WI38 (cell line): ENCODE data around the gene CCBE1.

Experiments used
- H3K4me3 ChIP-seq: 2 replicates; pipeline ENCODE4 v1.5.1; 2011; ENCODE audit warnings: low read depth, mild to moderate bottlenecking, control low read depth, low read length
- TF ChIP-seq, protein P1 (sequence below): IDR thresholded peaks from 2 replicates; pipeline ENCODE4 v1.5.1; 2012; ENCODE audit warnings: low read depth, mild to moderate bottlenecking, control low read depth, low read length

The CCBE1 gene

DNA sequence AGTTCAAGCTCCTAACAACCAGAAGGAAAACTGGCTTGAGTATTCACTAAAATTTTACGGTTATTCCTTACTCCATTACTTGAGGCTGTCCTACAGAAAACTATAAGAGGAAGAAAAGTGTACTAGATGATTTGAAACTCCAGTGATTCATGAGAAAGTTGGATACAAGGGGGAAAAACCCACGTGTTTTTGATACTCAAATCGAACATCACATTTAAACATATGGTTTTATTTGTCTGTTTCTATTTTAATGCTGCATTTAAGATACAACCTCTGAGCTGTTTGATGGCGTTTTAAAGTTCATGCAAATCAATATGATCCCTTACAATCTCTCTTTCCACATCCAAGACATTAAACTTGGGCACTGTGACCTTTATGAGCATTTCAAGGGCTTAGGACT, 213.1 kb downstream of the CCBE1 start:
- no peak overlapping the region for H3K4me3 ChIP-seq
- TF ChIP-seq, protein P1, sequence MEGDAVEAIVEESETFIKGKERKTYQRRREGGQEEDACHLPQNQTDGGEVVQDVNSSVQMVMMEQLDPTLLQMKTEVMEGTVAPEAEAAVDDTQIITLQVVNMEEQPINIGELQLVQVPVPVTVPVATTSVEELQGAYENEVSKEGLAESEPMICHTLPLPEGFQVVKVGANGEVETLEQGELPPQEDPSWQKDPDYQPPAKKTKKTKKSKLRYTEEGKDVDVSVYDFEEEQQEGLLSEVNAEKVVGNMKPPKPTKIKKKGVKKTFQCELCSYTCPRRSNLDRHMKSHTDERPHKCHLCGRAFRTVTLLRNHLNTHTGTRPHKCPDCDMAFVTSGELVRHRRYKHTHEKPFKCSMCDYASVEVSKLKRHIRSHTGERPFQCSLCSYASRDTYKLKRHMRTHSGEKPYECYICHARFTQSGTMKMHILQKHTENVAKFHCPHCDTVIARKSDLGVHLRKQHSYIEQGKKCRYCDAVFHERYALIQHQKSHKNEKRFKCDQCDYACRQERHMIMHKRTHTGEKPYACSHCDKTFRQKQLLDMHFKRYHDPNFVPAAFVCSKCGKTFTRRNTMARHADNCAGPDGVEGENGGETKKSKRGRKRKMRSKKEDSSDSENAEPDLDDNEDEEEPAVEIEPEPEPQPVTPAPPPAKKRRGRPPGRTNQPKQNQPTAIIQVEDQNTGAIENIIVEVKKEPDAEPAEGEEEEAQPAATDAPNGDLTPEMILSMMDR: no peak

DNA sequence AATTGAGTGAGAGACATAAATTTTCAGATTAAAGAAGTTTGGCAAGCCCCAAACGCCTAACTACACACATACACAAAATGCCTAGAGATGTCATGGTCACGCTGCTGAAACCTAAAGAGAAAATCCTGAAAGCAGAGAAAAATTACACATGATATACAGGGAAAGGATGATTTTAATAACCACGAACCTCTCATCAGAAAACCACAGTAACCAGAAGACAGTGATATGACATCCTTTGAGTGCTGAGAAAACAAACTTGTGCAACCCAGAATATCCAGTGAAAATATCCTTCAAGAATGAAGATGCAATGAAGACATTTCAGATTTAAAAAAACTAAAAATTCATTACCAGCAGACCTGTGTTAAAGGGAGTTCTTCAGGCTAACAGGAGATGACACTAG, 215.8 kb downstream of the CCBE1 start:
- TF ChIP-seq, protein P1: no peak
- no peak overlapping the region for H3K4me3 ChIP-seq

DNA sequence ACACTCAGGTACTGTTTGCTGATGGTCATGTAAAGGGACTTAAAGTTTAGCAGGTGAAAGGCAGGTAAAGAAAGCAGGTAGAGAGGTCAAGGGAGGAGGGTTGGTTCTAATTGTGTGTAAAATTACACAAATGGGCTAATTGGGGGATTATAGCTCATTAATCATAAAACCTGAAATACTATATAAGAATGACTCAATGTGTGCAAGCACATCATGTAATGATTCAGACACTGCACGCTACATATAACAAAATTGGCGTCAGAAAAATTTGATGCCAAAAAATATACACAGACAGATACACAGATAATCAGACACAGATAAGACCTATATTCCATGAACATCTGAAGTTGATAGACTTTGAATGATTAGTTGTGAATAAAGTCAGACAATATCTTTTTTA, 217.4 kb downstream of the CCBE1 start:
- no peak overlapping the region for H3K4me3 ChIP-seq
- TF ChIP-seq, protein P1: no peak

DNA sequence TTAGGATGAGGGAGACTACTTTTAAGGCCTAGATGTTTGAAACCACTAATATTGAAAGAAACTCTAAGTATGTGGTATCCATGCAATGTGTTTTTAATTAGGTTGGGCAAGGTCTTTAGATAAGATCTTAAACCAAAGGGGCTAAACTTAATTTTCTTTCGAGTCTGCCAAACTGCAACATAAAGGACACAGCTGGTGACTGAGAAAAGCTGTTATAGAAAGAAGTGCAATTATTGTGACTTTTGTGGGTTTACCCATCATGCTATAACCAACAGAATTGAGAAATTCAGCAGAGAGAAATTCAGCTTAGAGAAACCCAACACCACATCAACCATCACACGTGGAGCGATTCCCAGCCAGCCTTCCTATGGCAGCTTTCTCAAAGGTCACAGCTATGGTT, 218.6 kb downstream of the CCBE1 start:
- no peak overlapping the region for H3K4me3 ChIP-seq
- TF ChIP-seq, protein P1: no peak

DNA sequence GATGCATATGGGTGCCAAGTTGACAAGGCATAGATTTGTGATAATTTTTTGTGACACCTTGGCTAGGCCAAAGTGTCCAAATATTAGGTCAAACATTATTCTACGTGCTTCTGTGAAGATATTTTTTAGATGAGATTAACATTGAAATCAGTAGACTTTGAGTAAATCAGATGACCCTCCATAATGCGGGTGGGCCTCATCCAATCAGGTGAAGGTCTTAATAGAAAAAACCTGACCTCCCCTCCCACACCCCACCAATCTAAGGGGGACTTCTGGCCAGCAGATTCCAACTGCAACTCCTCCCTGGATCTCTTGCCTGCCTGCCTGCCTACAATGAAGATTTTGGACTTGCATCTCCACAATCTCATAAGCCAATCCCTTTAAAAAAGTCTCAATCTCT, 219.4 kb downstream of the CCBE1 start:
- no peak overlapping the region for H3K4me3 ChIP-seq
- TF ChIP-seq, protein P1: no peak

DNA sequence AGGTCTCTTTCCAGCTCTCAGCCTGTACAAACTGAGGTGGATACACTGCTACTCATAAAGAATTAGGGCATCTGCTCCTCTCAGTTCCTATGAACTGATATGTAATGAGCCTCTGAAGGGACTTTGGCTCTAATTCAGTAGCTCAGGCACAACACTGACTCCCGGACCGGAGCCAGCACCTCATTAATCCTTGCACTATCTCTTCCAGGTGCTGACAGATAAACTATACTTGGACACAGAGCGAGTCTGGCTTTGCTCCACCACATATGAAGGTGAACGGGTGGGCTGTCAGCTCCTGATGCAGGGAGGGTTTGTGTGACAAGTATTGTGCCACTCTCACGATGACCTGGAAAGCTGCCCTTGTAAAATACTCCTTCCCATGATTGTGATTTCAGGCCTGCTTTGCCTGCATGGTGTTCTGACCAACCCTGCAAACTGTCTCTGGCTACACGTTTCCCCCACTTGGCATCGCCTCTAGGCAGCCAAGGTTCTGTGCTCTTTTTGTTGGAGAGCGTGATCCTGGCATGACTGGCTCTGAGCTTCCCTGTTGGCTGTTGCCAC, 226.6 kb downstream of the CCBE1 start:
- TF ChIP-seq, protein P1: no peak
- no peak overlapping the region for H3K4me3 ChIP-seq

DNA sequence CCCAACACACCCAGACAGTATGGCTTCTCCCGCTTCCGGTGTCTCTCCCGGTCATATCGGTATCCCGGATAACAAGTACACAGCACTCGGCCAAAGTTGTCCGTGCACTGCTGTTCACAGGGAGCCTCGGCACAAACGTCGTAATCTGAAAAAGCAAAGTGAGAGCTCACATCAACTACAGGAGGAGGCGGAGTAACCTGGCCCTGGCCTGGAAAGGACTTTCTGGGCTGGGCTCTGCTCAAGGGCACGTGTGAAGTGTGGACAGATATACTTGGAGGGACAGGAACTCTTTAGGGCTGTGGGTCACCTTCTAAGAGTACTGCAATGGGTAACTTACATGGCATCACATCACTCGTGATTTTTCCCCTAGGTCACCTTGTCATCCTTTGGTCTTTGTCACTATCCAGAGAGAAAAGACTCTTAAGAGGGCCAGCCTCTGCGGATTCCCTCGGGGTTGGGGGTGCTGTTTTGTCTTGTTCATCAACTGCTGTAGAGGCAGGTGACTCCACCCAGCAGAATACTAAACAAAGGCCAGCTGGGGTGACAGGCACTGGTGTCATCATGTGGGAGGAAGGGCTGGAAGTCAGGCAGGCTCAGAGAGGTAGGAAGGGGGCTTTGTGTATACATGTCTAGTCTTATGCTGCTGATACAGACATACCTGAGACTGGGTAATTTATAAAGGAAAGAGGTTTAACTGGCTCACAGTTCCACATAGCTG, 227.6 kb downstream of the CCBE1 start:
- H3K4me3 ChIP-seq: no peak overlapping the region
- TF ChIP-seq, protein P1: no peak
